HG03045 (cell line): Measurements from ENCODE around the gene ADNP2.
A peak's percentile ranks its signal among the peaks of the same experiment; 100 is the strongest.

Experiments
- ATAC-seq: cut with Tn5 transposase; IDR thresholded peaks from one replicate; pipeline ENCODE4 v1.9.1; 2021; ENCODE audit warnings: mild to moderate bottlenecking, moderate library complexity; ENCODE audit not compliant: unreplicated experiment

Gene ADNP2

GRCh38 chr18:80105369-80106167, 3.5 kb upstream of the ADNP2 start:
- ATAC-seq, result no peak

DNA sequence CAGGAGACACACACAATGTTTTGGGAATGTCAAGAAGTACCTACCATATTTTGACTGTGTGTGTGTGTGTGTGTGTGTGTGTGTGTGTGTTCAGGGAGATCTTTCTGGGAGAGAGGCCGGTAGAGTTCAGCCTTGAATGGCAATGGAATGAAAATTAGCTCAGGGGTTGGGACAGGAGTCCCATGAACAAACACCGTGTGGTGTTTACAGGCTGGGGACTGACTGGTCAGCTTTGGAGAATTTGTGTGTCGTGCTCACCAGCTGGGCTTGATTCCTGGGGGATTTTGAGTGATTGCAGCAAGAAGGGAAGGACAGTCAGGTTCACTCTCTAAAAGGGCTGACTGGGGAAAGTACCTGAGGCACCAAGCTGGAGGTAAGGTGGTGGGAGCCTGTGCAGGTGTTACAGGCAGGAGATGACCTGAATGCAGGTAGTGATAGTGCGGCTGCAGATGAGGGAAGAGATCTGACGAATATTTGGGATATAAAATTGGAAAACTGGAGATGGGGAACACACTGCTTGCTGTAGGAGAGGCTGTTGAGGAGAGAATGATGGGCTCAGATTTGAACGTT, 2.5 kb upstream of the ADNP2 start:
- no peak for ATAC-seq

GRCh38 chr18:80107426-80107825, 1.6 kb upstream of the ADNP2 start:
- no peak for ATAC-seq

GRCh38 chr18:80108121-80108536, 933 bp upstream of the ADNP2 start:
- ATAC-seq, result no peak

DNA sequence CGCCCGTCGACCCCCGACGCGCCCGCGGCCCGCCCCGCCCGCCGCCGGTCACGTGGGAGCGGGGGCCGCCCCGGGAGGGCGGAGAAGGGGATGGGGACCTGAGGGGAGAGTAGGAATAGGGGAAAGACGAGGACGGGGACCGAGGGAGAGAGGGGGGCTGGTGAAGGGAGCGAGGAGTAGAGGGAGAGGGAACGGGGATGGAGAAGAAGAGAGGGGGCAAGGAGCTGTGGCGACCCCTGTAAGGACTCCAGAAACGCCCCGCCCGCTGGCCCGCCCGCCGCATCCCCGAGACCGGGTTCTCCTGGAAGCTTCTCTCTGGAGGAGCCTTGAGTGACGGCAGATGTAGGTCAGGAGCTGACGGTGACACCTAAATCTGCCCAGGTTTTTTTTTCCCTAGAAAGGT, 615 bp downstream of the ADNP2 start:
- ATAC-seq, result peak; percentile 32

GRCh38 chr18:80112624-80113248, 3.7 kb downstream of the ADNP2 start:
- ATAC-seq, result no peak

GRCh38 chr18:80115035-80115434, 6.0 kb downstream of the ADNP2 start:
- ATAC-seq, result no peak

DNA sequence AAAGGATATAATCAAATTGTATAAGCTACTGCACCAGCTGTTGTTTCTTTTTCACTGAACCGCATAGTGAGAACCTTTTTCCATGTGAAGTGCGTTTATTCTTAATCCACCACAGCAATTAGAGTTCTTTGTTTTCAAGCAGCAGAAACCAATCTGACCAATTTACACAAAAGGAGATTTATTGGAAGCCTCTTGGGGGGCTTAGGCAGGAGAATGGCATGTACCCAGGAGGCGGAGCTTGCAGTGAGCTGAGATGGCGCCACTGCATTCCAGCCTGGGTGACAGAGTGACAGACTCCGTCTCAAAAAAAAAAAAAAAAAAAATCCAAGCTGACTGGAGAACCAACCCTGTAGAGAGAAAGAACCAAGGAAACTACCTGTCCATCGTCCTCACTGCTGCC, 10.0 kb downstream of the ADNP2 start:
- no peak for ATAC-seq

DNA sequence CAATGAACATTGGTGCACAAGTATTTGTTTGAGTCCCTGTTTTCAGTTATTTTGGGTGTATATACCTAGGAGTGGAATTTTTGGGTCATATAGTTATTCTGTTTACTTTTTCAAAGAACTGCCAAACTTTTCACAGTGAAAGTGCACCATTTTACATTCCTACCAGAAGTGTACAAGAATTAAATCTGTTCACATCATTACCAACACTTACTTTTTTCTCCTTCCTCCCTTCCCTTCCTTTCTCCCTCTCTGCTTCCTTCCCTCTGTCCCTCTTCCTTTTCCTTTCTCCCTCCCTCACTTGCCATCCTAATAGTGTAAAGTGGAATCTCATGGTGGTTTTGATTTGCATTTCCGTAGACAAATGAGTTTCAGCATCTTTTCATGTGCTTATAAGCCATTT, 11.9 kb downstream of the ADNP2 start:
- no peak for ATAC-seq

DNA sequence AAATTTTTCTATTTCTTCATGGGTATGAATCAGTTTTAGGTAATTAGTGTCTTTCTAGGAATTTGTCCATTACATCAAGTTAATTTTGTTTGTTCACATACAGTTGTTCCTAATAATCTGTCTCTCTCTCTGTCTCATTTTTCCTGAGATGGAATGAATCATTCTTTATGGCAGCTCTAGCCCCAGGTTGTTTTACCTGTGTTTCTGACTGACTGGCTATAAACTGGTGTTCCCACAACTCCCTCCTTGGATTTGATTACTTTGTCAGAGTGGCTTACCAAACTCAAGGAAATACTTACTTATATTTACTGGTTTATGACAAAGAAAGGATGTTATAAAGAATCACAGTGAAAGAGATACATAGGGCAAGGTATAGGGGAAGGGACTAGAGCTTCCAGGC, 15.1 kb downstream of the ADNP2 start:
- ATAC-seq, result no peak

GRCh38 chr18:80126797-80127196, 17.7 kb downstream of the ADNP2 start:
- no peak for ATAC-seq

DNA sequence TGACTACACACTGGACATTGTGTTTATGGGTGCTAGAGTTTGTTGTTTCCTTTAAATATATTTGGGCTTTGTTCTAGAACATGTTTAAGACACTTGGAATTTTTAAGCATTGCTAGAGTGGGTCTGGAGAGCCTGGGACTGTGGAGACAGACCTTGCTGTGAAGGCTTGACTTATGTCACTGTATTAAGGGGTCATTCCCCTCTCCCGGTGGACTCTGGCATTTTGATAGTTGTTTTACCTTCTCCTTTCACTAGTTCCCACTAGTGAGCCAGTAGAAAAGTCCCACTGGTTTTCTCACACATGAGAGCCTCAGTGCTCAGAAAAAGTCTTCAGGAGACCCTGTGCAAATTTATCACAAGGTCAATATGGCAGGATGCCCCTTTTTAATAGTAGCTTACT, 18.6 kb downstream of the ADNP2 start:
- no peak for ATAC-seq

- no peak for ATAC-seq
Observed at GRCh38 chr18:80129672-80130367, 20.8 kb downstream of the ADNP2 start.

GRCh38 chr18:80130555-80130954, 21.5 kb downstream of the ADNP2 start:
- no peak for ATAC-seq

- ATAC-seq, result no peak
Observed at GRCh38 chr18:80132180-80132812, 23.2 kb downstream of the ADNP2 start.

DNA sequence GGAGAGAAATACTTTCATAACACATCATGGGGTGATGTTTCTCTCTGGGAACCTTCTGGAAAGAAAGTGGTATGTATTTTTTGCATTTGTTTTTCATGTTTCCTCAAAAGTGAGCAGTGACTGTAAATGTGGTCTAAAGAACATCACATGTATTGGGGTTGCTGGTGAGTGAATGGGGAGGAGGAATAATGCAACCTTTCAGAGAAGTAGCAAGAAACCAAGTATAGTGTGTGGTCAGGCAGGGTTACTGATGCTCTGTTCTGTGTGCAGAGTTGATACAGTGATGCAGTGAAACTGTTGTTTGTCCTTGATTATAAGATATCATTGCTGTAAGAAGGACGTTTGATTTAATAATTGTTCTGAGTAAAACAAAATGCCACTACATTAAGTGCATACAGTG, 24.1 kb downstream of the ADNP2 start:
- ATAC-seq, result no peak

GRCh38 chr18:80135136-80135535, 26.1 kb downstream of the ADNP2 start:
- no peak for ATAC-seq

- no peak for ATAC-seq
Observed at GRCh38 chr18:80136679-80137078, 27.6 kb downstream of the ADNP2 start.

GRCh38 chr18:80137137-80137536, 28.1 kb downstream of the ADNP2 start:
- no peak for ATAC-seq

DNA sequence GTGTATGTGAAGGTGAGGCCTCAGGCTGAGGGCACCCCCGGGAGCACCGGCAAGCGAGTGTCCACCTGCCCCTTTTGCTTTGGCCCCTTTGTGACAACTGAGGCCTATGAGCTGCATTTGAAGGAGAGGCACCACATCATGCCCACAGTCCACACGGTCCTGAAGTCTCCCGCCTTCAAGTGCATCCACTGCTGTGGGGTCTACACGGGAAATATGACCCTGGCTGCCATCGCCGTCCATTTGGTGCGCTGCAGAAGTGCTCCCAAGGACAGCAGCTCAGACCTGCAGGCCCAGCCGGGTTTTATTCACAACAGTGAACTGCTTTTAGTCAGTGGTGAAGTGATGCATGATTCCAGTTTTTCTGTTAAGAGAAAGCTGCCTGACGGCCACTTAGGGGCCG, 28.9 kb downstream of the ADNP2 start:
- no peak for ATAC-seq

GRCh38 chr18:80140455-80140985, 31.5 kb downstream of the ADNP2 start:
- no peak for ATAC-seq
